ENCODE data around the gene MYO5A.
A peak's percentile ranks its signal among the peaks of the same experiment; 100 is the strongest.

MYO5A gene

DNA sequence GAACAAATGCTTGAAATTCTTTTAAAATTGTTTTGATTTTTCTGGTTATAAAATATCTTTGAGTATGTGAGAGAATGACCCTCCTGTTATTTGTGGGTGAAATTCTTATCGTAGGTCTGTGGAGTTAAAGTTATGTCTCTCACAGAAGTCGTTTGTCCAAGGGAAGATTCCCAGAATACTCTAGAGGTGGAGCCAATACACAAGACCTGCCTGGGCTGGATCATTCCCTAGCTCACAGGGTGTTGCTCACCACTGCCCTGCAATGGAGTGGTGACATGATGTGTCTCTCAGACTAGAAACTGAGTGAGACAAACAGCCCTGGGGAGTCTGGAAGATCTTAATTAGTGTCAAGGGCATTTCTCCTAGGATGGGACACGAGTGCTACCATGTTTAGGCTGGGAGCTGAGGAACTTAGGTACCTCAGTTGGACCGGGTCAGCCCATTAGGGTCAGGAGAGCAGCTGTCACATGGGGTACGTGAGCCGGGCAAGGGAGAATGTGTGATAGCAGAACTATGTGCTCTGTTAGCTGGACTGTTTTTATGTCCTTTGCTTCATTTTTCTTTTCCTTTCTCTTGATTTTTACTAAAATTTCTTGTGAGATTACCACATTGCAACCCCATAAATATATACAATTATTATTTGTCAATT is 179.5 kb downstream of the MYO5A start (continued):
- TF ChIP-seq, protein P1, sequence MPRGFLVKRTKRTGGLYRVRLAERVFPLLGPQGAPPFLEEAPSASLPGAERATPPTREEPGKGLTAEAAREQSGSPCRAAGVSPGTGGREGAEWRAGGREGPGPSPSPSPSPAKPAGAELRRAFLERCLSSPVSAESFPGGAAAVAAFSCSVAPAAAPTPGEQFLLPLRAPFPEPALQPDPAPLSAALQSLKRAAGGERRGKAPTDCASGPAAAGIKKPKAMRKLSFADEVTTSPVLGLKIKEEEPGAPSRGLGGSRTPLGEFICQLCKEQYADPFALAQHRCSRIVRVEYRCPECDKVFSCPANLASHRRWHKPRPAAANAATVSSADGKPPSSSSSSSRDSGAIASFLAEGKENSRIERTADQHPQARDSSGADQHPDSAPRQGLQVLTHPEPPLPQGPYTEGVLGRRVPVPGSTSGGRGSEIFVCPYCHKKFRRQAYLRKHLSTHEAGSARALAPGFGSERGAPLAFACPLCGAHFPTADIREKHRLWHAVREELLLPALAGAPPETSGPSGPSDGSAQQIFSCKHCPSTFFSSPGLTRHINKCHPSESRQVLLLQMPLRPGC (tag by site-specific recombination; IDR thresholded peaks at IDR 0.05): no peak
- no peak for TF ChIP-seq ZNF2 (tag by site-specific recombination; IDR thresholded peaks at IDR 0.05)
- no peak for TF ChIP-seq ZNF248 (tag by site-specific recombination; IDR thresholded peaks at IDR 0.05)
- TF ChIP-seq SCRT1 (tag by site-specific recombination; IDR thresholded peaks at IDR 0.05; ENCODE audit: borderline replicate concordance): no peak
- TF ChIP-seq, protein P2, sequence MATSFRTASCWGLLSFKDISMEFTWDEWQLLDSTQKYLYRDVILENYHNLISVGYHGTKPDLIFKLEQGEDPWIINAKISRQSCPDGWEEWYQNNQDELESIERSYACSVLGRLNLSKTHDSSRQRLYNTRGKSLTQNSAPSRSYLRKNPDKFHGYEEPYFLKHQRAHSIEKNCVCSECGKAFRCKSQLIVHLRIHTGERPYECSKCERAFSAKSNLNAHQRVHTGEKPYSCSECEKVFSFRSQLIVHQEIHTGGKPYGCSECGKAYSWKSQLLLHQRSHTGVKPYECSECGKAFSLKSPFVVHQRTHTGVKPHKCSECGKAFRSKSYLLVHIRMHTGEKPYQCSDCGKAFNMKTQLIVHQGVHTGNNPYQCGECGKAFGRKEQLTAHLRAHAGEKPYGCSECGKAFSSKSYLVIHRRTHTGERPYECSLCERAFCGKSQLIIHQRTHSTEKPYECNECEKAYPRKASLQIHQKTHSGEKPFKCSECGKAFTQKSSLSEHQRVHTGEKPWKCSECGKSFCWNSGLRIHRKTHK (tag by site-specific recombination; IDR thresholded peaks at IDR 0.05): no peak
- TF ChIP-seq, protein P3, sequence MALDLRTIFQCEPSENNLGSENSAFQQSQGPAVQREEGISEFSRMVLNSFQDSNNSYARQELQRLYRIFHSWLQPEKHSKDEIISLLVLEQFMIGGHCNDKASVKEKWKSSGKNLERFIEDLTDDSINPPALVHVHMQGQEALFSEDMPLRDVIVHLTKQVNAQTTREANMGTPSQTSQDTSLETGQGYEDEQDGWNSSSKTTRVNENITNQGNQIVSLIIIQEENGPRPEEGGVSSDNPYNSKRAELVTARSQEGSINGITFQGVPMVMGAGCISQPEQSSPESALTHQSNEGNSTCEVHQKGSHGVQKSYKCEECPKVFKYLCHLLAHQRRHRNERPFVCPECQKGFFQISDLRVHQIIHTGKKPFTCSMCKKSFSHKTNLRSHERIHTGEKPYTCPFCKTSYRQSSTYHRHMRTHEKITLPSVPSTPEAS (tag by site-specific recombination; IDR thresholded peaks at IDR 0.05): no peak

GRCh38 chr15:52348056-52348745 is 180.5 kb downstream of the MYO5A start:
- no peak overlapping the region for H3K4me3 ChIP-seq (ENCODE audit: low read depth, low read length)
- CTCF ChIA-PET: interaction anchor here (1.2 kb wide), 1 partner anchor 387 kb away, joined by 3 read pairs; no protein-coding TSS in a partner anchor
- TF ChIP-seq HOXC10 (CRISPR knock-in tag; IDR thresholded peaks at IDR 0.05) (no peak), ZFP41 (tag by site-specific recombination; IDR thresholded peaks at IDR 0.05; ENCODE audit: borderline replicate concordance) (no peak), ZNF280D (tag by site-specific recombination; IDR thresholded peaks at IDR 0.05) (no peak)
- TF ChIP-seq, protein P4, sequence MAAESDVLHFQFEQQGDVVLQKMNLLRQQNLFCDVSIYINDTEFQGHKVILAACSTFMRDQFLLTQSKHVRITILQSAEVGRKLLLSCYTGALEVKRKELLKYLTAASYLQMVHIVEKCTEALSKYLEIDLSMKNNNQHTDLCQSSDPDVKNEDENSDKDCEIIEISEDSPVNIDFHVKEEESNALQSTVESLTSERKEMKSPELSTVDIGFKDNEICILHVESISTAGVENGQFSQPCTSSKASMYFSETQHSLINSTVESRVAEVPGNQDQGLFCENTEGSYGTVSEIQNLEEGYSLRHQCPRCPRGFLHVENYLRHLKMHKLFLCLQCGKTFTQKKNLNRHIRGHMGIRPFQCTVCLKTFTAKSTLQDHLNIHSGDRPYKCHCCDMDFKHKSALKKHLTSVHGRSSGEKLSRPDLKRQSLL (tag by site-specific recombination; IDR thresholded peaks at IDR 0.05): peak; percentile 69; the same call in 1 of the 2 replicates
- POLR2A ChIA-PET: no interaction called here
- peaks cover 0 to 19% of the 10 kb centered on the region in 2 experiments; a peak in 1 of 3 replicates for H3K36me3 ChIP-seq (ENCODE audit: control insufficient read depth in 2 of 2, insufficient read depth in 1 of 2, low read length in 2 of 2)
- no peak overlapping the region for H3K27ac ChIP-seq (ENCODE audit: extremely low read depth, low read depth, low read length)
- no peaks in the 10 kb centered on the region for H3K9me3 ChIP-seq (ENCODE audit: control insufficient read depth, insufficient read depth, low read depth, low read length)
- no peaks in the 10 kb centered on the region for H3K4me1 ChIP-seq (ENCODE audit: control insufficient read depth, insufficient read depth, low read length)

DNA sequence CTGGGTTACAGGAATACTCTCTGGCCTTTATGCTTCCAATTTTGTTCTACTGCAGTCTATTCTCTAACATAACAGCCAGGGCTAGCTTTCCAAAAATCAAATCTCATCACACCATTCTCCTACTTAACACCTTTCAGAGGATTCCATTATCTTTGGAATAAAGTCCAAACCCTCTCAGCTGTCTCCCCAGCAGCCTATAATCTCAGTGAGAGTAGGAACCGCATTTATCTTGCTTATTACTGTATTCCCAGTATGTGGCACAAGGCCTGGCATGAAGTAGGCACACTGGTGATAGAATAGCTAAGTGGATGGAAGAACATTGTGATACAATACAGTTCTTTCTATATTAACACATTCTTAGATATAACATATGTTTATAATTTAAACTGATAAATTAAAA is 184.1 kb downstream of the MYO5A start:
- no peaks in the 10 kb centered on the region for H3K9me3 ChIP-seq (ENCODE audit: control insufficient read depth, insufficient read depth, low read depth, low read length)
- H3K36me3 ChIP-seq (ENCODE audit: control insufficient read depth in 2 of 2, insufficient read depth in 1 of 2, low read length in 2 of 2): peaks cover 0 to 2% of the 10 kb centered on the region in 2 experiments; a peak in 1 of 3 replicates
- POLR2A ChIA-PET: no interaction called here
- no peak overlapping the region for H3K4me3 ChIP-seq (ENCODE audit: low read depth, low read length)
- H3K27ac ChIP-seq (ENCODE audit: extremely low read depth, low read depth, low read length): no peak overlapping the region
- no peaks in the 10 kb centered on the region for H3K4me1 ChIP-seq (ENCODE audit: control insufficient read depth, insufficient read depth, low read length)
- CTCF ChIA-PET: no interaction called here
- no peak for TF ChIP-seq PRDM1 (tag by site-specific recombination; IDR thresholded peaks at IDR 0.05)
- TF ChIP-seq ZFP3 (tag by site-specific recombination; IDR thresholded peaks at IDR 0.05; ENCODE audit: low read depth): no peak
- TF ChIP-seq ZNF561 (tag by site-specific recombination; IDR thresholded peaks at IDR 0.05; ENCODE audit: borderline replicate concordance): no peak
- no peak for TF ChIP-seq ZNF658 (tag by site-specific recombination; IDR thresholded peaks at IDR 0.05)
- TF ChIP-seq MEIS1 (CRISPR knock-in tag; IDR thresholded peaks at IDR 0.05; ENCODE audit: borderline replicate concordance): no peak
- no peak for TF ChIP-seq ZBTB11 (tag by site-specific recombination; conservative IDR thresholded peaks at IDR 0.05; ENCODE audit: low read depth)
- no peak for TF ChIP-seq ZNF391 (tag by site-specific recombination; IDR thresholded peaks at IDR 0.05; ENCODE audit: borderline replicate concordance, low read depth)
- TF ChIP-seq ZNF324 (tag by site-specific recombination; IDR thresholded peaks at IDR 0.05): no peak

Data from HEK293 (cell line).